ENCODE results near the gene WFIKKN1.

GRCh38 chr16:669666-670065 lies 38.9 kb downstream of the WFIKKN1 start:
- TF ChIP-seq CTCF (IDR thresholded peaks at IDR 0.05; ENCODE audit: insufficient read depth, low read depth, low read length), result no peak
- TF ChIP-seq EZH2 (IDR thresholded peaks at IDR 0.05; ENCODE audit: insufficient read depth, low read length), result no peak
